ENCODE measurements around the gene SFMBT1.

Gene SFMBT1

DNA sequence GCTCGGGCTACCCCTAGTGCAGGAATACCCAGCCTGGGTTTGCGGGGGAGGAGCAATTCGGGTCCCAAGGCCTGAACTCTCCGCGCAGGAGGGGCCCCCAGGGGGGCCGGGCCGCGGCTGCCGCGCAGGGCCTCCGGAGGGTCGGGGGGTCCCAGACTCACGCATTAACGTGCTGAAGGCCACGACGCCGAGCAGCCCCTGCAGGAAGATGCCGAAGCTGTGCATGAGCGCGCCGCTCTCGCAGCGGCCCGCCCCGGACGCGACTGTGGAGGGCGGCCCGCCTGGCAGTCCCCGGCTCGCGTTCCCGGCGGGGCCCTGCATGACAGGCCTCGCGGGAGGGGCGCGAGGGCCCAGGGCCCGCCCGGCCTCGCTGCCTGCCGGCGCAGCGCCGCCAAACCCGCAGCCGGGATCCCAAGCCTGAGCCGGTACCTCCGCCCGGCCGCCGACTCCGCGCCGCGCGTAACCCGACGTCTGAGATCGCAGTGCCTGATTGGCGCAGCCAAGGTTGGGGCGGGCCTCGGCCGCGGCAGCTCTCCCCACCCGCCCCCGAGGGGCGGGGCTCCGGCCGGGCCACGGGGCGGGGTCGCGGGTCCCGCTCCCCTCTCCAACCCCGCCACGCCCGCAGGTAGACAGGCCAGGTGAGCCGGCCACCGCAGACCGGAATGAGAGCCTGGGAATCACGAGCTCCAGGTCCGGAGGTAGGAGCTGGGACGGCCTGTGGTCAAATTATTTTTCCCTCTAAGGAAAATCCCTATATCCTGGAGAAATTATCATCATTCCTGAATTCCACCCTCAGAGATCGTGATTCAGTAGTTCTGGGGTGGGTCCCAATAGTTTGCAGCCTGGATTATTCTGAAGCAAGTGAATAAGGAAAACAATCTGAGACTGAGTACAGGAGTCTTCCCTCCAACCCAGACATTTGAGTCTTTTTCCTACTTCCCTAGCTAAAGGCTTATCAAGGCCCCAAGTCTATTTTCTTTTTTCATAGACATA is 148.4 kb downstream of the SFMBT1 start, which contains the start of gene STIMATE:
Gene STIMATE, minus strand, starts transcription at position 419 of the 993 bp plus-strand sequence. Its CDS starts 98 bp downstream, at position 321.
- H3K9me3 Mint-ChIP-seq = no peaks in the 10 kb centered on the region
- H3K4me3 Mint-ChIP-seq = peak within 1 kb of the TSS; percentile 98
- peak within 1 kb of the TSS; percentile 95 for H3K27ac Mint-ChIP-seq
- peaks cover 51% of the 10 kb centered on the region for H3K4me1 Mint-ChIP-seq
- H3K36me3 Mint-ChIP-seq = peaks cover 6% of the 10 kb centered on the region
- no peaks in the 10 kb centered on the region for H3K27me3 Mint-ChIP-seq

DNA sequence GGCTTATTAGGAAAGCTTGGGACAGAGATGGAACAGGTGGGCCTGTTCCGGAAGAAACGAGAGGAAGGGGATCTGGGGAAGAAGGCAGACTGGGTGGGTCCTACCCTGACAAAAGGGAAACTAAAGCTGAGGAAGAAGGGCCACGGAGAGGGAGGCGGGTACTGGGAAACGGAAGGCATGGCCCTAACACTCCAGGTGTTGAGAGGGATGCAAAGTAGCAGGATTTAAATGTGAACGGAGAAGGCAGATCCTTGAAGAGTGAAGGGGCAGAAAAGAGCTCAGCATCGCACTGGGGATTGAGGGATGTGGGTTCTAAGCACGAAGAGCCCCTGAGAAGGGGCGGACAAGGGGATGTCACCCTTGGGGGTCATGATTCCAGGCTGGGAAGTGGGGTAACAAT is 149.3 kb downstream of the SFMBT1 start:
- no peaks in the 10 kb centered on the region for H3K27me3 Mint-ChIP-seq
- no peaks in the 10 kb centered on the region for H3K9me3 Mint-ChIP-seq
- H3K36me3 Mint-ChIP-seq = peaks cover 6% of the 10 kb centered on the region
- H3K27ac Mint-ChIP-seq = peak overlapping the region; percentile 95
- peak overlapping the region; percentile 98 for H3K4me3 Mint-ChIP-seq
- peaks cover 59% of the 10 kb centered on the region for H3K4me1 Mint-ChIP-seq

DNA sequence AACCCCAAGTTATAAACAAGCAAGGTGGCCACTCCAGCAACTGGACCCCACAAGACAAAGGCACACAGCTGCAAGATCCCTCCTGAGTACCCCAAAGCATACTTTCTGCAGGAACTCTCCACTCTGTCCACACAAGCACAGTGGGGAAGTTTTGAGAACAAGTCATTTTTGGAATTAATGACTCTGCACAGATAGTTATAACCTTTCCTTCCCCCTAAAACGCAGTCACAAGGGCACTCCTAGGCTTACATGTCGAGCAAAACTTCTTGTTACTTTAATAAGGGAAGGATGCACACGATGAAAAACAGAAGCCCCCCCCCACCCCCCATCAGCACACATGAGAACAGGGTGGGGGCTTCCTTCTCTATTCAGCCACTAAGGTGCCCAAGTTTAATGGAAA is 149.7 kb downstream of the SFMBT1 start:
- H3K4me1 Mint-ChIP-seq = peaks cover 63% of the 10 kb centered on the region

DNA sequence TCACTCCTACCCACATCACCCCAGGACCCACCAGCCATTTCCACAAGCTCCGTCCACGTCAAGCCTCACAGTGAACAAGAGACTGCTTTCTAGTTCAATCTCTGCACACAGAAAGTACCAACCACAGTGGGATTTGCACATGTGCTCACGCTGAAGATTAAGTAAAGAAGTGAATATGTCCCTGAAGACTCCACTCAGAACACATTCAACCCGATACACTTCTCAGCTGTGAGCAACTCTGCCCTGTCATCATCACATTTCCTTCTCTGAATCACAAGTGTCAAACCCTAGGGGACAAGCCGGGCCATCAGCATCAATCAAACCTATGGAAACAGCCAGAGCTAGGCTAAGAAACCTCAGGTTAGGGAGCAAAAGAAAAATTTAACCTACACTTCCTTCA is 150.5 kb downstream of the SFMBT1 start:
- Mint-ChIP-seq H3K36me3 (peaks cover 6% of the 10 kb centered on the region), H3K27ac (peak overlapping the region; percentile 82), H3K4me3 (peak overlapping the region; percentile 98), H3K4me1 (peaks cover 70% of the 10 kb centered on the region), H3K9me3 (no peaks in the 10 kb centered on the region), H3K27me3 (no peaks in the 10 kb centered on the region)

More for the DNA sequence above, 149.7 kb downstream of the SFMBT1 start:
- peak overlapping the region; percentile 98 for H3K4me3 Mint-ChIP-seq
- peaks cover 6% of the 10 kb centered on the region for H3K36me3 Mint-ChIP-seq
- H3K27me3 Mint-ChIP-seq = no peaks in the 10 kb centered on the region
- no peaks in the 10 kb centered on the region for H3K9me3 Mint-ChIP-seq
- H3K27ac Mint-ChIP-seq = peak overlapping the region; percentile 82

DNA sequence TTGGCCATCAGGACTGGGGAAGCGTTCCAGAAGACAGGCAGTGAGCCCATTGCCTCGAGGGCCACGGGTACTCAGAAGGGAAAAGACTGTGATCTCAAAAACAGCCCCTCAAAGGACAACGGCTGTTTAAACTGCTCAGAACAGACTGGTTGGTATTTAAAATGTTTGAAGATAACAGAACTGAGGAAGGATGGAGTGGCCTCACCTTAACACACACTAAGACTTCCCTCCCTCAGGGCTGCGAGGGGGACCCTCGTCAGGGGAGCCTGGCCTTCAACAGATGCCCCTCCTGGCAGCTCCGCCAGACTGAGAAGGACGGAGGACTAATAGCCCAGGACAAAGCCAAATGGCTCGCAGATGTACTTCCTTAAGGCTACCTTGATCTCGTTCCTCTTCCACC is 151.1 kb downstream of the SFMBT1 start:
- peaks cover 10% of the 10 kb centered on the region for H3K36me3 Mint-ChIP-seq
- H3K27me3 Mint-ChIP-seq = no peaks in the 10 kb centered on the region
- H3K4me3 Mint-ChIP-seq = peak overlapping the region; percentile 98
- H3K9me3 Mint-ChIP-seq = no peaks in the 10 kb centered on the region
- peaks cover 75% of the 10 kb centered on the region for H3K4me1 Mint-ChIP-seq
- H3K27ac Mint-ChIP-seq = peak overlapping the region; percentile 17

DNA sequence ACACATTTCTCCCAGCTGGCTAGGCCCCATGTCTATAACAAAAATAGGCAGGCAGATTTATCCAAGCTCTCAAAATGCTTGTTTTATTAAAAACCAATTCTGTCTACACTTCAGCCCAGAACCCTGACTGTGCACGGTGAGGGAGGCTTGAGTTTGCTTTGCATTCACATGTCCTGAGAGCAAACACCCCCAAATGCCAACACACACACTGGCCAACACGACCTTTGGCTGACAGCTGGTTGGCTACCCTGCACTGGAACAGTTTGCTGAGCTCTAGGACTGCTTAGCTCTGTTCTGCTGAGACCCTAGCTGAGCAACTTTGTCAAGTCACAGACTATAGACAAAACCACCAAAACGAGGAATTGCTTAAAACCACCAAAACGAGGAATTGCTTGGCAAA is 152.2 kb downstream of the SFMBT1 start:
- Mint-ChIP-seq H3K9me3 (no peaks in the 10 kb centered on the region), H3K4me3 (peak overlapping the region; percentile 62), H3K36me3 (peaks cover 10% of the 10 kb centered on the region), H3K27me3 (no peaks in the 10 kb centered on the region), H3K4me1 (peaks cover 76% of the 10 kb centered on the region), H3K27ac (no peak overlapping the region)

DNA sequence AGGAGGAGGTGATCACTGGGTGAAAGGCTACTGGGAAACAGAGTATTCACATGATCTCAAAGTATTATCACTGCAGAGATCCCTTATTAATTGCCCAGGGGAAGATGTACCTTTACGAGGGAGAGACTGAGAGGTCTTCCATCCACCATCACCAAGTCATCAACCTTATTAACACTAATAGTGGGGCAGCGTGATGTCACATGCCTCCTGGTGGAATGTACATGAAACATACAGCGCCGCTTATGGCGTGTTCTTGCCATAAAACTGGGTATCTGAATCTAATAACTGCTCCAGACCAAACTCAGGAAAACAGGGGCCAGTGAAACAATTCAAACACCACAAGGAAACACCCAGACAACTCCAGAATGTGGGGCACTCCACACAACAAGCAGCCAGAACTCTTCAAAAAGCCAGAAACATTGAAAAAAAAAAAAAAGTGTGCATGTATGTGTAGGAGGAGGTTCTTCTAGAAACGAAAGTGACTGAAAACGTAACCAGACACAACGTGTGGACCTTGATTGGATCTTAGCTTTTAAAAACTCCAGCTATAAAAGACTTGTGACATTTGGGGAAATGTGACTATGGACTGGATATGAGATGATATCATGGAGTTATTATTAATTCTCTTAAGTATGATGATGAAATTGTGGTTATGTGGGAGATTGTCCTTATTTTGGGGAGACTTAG is 153.1 kb downstream of the SFMBT1 start:
- Mint-ChIP-seq H3K36me3 (peaks cover 10% of the 10 kb centered on the region), H3K4me1 (peaks cover 70% of the 10 kb centered on the region), H3K27ac (peak overlapping the region; percentile 56), H3K4me3 (peak overlapping the region; percentile 62), H3K9me3 (no peaks in the 10 kb centered on the region), H3K27me3 (no peaks in the 10 kb centered on the region)

DNA sequence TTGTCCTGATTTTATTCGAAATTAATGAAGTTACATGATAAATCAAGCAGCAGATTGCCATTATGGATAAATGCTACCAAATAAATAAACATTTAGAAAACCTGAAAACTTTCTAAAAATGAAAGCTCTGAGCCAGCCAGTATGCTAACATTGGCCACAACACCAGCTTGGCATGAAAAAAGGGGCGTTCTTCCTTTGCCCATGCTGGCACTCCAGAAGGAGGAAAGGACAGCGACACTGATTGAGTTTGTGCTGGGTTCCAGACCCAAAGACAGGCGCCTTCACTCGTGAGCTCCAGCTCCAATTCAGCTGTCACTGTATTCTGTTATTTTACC is 153.6 kb downstream of the SFMBT1 start:
- Mint-ChIP-seq H3K36me3 (peaks cover 10% of the 10 kb centered on the region), H3K9me3 (no peaks in the 10 kb centered on the region), H3K27me3 (no peaks in the 10 kb centered on the region), H3K4me1 (peaks cover 70% of the 10 kb centered on the region), H3K4me3 (no peak overlapping the region), H3K27ac (peak overlapping the region; percentile 27)

DNA sequence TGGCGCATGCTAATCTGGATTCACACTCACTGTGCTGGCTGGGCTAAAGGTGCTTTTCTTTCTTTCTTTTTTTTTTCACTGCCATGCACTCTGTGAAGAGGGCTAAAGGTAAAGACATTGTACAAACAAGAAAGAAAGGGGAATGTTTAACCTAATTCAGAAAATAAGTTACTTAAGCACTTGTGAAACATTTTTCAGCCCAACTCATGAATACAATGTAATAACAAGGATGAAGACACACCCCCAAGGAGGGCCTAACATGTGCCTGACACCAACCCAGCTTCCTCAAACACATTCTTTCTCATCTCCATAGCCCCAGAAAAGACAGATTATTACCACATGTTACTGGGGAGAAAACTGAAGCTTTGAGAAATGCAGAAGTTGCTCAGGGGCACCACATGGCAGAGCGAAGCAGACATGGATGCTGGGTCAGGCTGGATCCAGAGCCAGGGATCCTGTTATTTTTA is 154.2 kb downstream of the SFMBT1 start:
- Mint-ChIP-seq H3K4me1 (peaks cover 67% of the 10 kb centered on the region), H3K27me3 (no peaks in the 10 kb centered on the region), H3K4me3 (no peak overlapping the region), H3K9me3 (no peaks in the 10 kb centered on the region), H3K36me3 (peaks cover 10% of the 10 kb centered on the region), H3K27ac (no peak overlapping the region)

DNA sequence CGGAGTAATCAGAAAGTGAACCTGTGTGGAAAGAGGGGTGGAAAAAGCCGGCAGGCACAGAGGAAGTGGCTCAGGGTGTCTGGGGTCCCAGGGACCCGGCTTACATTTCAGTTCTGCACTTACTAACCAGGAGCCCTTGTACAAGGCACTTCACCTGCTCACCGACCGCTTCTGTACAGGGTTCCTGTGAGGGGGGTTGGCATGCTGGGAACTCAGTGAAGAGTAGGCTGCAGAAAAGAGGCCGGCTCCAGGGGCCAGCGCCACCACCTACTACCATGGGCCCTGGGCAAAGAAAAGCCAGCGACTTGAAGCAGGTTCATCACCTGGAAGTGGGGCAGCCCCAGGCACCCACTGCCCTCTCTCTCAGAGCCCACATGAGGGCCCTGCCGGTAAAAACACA is 154.7 kb downstream of the SFMBT1 start:
- H3K9me3 Mint-ChIP-seq = no peaks in the 10 kb centered on the region
- H3K4me3 Mint-ChIP-seq = no peak overlapping the region
- H3K4me1 Mint-ChIP-seq = peaks cover 63% of the 10 kb centered on the region
- peaks cover 10% of the 10 kb centered on the region for H3K36me3 Mint-ChIP-seq
- no peaks in the 10 kb centered on the region for H3K27me3 Mint-ChIP-seq
- H3K27ac Mint-ChIP-seq = peak overlapping the region; percentile 55

DNA sequence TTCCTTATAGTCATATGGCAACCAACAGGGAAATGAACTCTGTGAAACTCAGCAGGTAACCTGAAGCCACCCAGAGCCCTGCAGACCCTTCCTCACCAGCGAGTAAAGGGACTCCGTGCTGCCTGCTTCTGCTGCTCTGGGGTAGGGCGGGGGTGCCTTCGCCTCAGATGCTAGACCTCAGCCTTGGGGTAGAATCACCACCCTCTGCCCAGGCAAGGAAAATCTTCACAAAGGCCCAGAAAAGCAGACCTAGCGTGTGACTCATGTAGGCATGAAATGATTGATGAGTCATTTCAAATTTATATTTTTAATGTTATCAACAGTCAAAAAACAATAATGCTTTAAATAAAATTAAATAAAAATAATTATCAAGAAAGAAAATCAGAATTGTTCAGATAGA is 155.1 kb downstream of the SFMBT1 start:
- Mint-ChIP-seq H3K4me1 (peaks cover 58% of the 10 kb centered on the region), H3K27ac (no peak overlapping the region), H3K36me3 (peaks cover 13% of the 10 kb centered on the region), H3K9me3 (no peaks in the 10 kb centered on the region), H3K4me3 (peak overlapping the region; percentile 69), H3K27me3 (no peaks in the 10 kb centered on the region)

DNA sequence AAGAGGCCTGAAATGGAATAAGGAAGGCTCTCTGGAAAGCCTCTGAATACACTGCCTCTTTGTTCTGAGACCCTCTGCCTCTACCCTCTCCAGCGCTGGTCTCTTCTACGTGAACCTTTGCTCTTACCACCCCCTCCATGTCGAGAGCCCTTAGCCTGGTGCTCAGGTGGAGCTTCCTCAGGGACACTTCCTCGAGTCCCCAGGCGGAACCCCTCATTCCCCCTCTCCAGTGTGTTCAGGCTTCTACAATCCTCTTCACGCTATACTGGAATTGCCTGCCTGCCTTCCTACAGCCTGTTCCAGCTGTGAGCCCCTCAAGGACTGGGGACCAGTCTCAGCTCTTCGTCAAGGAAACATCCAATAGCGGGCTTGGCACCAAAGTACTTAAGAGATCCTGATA is 156.0 kb downstream of the SFMBT1 start:
- peaks cover 52% of the 10 kb centered on the region for H3K4me1 Mint-ChIP-seq
- peaks cover 20% of the 10 kb centered on the region for H3K36me3 Mint-ChIP-seq
- no peak overlapping the region for H3K27ac Mint-ChIP-seq
- no peaks in the 10 kb centered on the region for H3K27me3 Mint-ChIP-seq
- H3K4me3 Mint-ChIP-seq = no peak overlapping the region
- H3K9me3 Mint-ChIP-seq = no peaks in the 10 kb centered on the region

DNA sequence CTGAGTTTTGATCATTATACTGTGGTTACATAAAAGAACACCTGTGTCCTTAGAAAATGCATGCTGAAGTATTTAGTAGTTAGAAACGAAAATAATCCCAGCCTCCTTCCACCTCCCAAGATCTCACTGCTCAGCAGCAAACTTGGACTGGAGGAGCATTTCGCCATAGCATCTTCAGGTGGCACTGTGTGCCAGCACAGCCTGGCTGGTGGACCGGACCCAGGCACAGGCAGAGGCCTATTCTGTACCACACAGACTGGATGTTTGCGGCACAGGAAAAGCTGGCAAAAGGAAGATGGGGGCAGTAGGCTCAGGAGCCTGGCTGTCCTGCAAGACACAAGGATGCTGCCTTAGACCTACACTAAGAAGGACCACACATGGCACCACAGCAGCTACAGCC is 158.7 kb downstream of the SFMBT1 start:
- H3K9me3 Mint-ChIP-seq = no peaks in the 10 kb centered on the region
- H3K4me1 Mint-ChIP-seq = peaks cover 26% of the 10 kb centered on the region
- peaks cover 16% of the 10 kb centered on the region for H3K36me3 Mint-ChIP-seq
- H3K27me3 Mint-ChIP-seq = no peaks in the 10 kb centered on the region
- no peak overlapping the region for H3K4me3 Mint-ChIP-seq
- H3K27ac Mint-ChIP-seq = no peak overlapping the region

DNA sequence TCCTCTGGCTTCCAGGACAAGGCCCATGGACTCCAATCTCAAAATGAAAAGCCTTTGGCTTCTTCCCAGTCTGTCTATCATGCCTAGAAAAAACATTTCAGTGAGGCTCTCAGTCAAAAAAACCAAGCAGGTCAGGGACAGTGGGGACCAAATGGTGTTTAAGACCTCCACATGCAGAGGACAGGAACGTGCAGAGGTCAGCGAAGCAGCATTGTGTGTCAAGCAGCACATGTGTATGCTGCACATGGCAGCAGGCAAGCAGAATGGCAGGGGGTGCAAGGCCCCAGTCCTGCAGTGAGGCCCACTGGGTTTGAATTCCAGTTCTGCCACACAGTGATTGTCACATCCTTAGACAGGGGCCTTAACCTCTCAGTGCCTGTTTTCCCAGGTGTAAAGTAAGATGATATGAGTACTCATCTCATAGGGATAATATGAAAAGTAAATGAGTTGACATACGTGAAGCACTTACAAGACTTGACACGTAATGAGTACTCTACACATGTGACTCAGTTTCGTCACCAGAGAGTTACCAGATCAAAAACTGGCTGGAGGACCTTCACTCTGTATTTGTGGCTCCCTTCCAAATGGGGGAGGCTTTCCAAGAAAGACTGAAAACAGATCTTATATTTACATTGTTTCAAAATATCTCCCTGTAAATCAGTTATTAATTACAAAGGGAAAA is 159.7 kb downstream of the SFMBT1 start:
- no peak overlapping the region for H3K4me3 Mint-ChIP-seq
- no peaks in the 10 kb centered on the region for H3K27me3 Mint-ChIP-seq

DNA sequence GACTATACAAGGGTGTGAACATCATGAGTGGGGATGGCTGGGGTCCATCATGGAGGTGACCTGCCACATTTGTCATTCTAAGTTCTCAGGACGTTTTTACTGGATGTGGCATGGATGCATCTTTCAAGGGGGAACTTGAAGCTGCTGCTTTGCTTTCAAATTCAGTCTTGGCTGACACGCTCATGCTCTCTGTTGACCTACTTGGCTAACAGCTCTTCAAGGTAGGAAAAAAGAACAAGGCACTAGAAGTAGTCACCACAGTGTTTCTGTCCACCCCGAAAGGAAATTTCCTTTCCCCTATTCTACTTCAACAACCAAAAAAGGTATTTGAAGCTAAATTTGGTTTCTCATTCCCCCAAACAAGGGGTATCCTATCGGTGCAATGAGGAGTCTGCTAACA is 163.5 kb downstream of the SFMBT1 start:
- H3K4me1 Mint-ChIP-seq = peaks cover 4% of the 10 kb centered on the region
- no peak overlapping the region for H3K4me3 Mint-ChIP-seq
- peaks cover 14% of the 10 kb centered on the region for H3K36me3 Mint-ChIP-seq
- no peaks in the 10 kb centered on the region for H3K27me3 Mint-ChIP-seq
- no peak overlapping the region for H3K27ac Mint-ChIP-seq
- H3K9me3 Mint-ChIP-seq = no peaks in the 10 kb centered on the region

More for the DNA sequence above, 159.7 kb downstream of the SFMBT1 start:
- no peaks in the 10 kb centered on the region for H3K9me3 Mint-ChIP-seq
- peaks cover 17% of the 10 kb centered on the region for H3K4me1 Mint-ChIP-seq
- H3K36me3 Mint-ChIP-seq = peaks cover 16% of the 10 kb centered on the region
- no peak overlapping the region for H3K27ac Mint-ChIP-seq

All from activated naive CD4-positive, alpha-beta T cell treated with anti-CD3 and anti-CD28 coated beads, Interleukin-2, amount 50 U/mL, for 24 hours (primary cell).